GM18868 (cell line): Measurements from ENCODE around the gene PLPP1.

Experiments
- ATAC-seq: cut with Tn5 transposase; IDR thresholded peaks from one replicate; pipeline ENCODE4 v1.9.1; 2021; ENCODE audit warnings: mild to moderate bottlenecking, moderate library complexity; ENCODE audit not compliant: unreplicated experiment

Gene PLPP1

GRCh38 chr5:55413644-55414043 is 121.1 kb downstream of the PLPP1 start:
- no peak for ATAC-seq

GRCh38 chr5:55411876-55412275 is 122.9 kb downstream of the PLPP1 start:
- no peak for ATAC-seq

- peak; percentile 65 for ATAC-seq
These were observed 123.9 kb downstream of the PLPP1 start for GRCh38 chr5:55410845-55411244.

GRCh38 chr5:55409775-55410174 is 125.0 kb downstream of the PLPP1 start:
- ATAC-seq = no peak

GRCh38 chr5:55407984-55408383 is 126.8 kb downstream of the PLPP1 start:
- no peak for ATAC-seq

GRCh38 chr5:55407059-55407684 is 127.6 kb downstream of the PLPP1 start:
- ATAC-seq = no peak

- no peak for ATAC-seq
These were observed 128.5 kb downstream of the PLPP1 start for GRCh38 chr5:55406292-55406691.

GRCh38 chr5:55402199-55402598 is 132.6 kb downstream of the PLPP1 start:
- ATAC-seq = no peak

- no peak for ATAC-seq
These were observed 141.1 kb downstream of the PLPP1 start for GRCh38 chr5:55393501-55394175.

GRCh38 chr5:55392669-55393068 is 142.1 kb downstream of the PLPP1 start:
- ATAC-seq = no peak

- no peak for ATAC-seq
These were observed 143.1 kb downstream of the PLPP1 start for GRCh38 chr5:55391707-55392106.

GRCh38 chr5:55387865-55388264 is 146.9 kb downstream of the PLPP1 start:
- ATAC-seq = no peak

GRCh38 chr5:55386356-55386755 is 148.4 kb downstream of the PLPP1 start:
- ATAC-seq = no peak

GRCh38 chr5:55385846-55386245 is 148.9 kb downstream of the PLPP1 start:
- ATAC-seq = no peak

GRCh38 chr5:55385227-55385626 is 149.5 kb downstream of the PLPP1 start:
- no peak for ATAC-seq

- no peak for ATAC-seq
These were observed 150.7 kb downstream of the PLPP1 start for GRCh38 chr5:55384072-55384471.

- ATAC-seq = no peak
These were observed 151.5 kb downstream of the PLPP1 start for GRCh38 chr5:55383254-55383653.

- ATAC-seq = no peak
These were observed 157.0 kb downstream of the PLPP1 start for GRCh38 chr5:55377810-55378209.
